Trophoblast cell (in vitro differentiated cells and primary cell): ENCODE measurements around the gene DCAF8. TPM values are rescaled to one million over a fixed set of nuclear protein-coding genes. Genes with fewer than 3 reads are reported as not detected.
A peak's percentile ranks its signal among the peaks of the same experiment; 100 is the strongest.

Source experiments
- DNase-seq, 2 donors: peaks; one replicate each; pipeline ENCODE4 v3.0.0-alpha.2; 2016
- H2AFZ ChIP-seq: 2 replicates; pipeline ENCODE4 v1.6.1; 2013; ENCODE audit warnings: low read length, moderate library complexity, mild to moderate bottlenecking; ENCODE audit not compliant: insufficient read depth, poor library complexity
- H2AK5ac ChIP-seq: 2 replicates; pipeline ENCODE4 v1.6.1; 2013; ENCODE audit warnings: mild to moderate bottlenecking, low read length
- H2BK120ac ChIP-seq: 2 replicates; pipeline ENCODE4 v1.6.1; 2013; ENCODE audit warnings: low read length, mild to moderate bottlenecking, moderate library complexity; ENCODE audit not compliant: insufficient read depth, poor library complexity
- H2BK12ac ChIP-seq: 2 replicates; pipeline ENCODE4 v1.6.1; 2013; ENCODE audit warnings: mild to moderate bottlenecking, low read length, moderate library complexity
- H2BK5ac ChIP-seq: 2 replicates; pipeline ENCODE4 v1.6.1; 2013; ENCODE audit warnings: low read length, low read depth, moderate library complexity, mild to moderate bottlenecking; ENCODE audit not compliant: poor library complexity
- H3K14ac ChIP-seq: 2 replicates; pipeline ENCODE4 v1.6.1; 2013; ENCODE audit warnings: mild to moderate bottlenecking, low read length
- H3K18ac ChIP-seq: 2 replicates; pipeline ENCODE4 v1.6.1; 2013; ENCODE audit warnings: mild to moderate bottlenecking, low read length
- H3K23ac ChIP-seq: 2 replicates; pipeline ENCODE4 v1.6.1; 2013; ENCODE audit warnings: low read length
- H3K27ac ChIP-seq: 2 replicates; pipeline ENCODE4 v1.5.1; 2013; ENCODE audit warnings: low read depth, mild to moderate bottlenecking, inconsistent platforms, low read length, moderate library complexity
- H3K27me3 ChIP-seq: 2 replicates; pipeline ENCODE4 v1.6.1; 2013; ENCODE audit warnings: inconsistent platforms, mild to moderate bottlenecking, low read length, moderate library complexity; ENCODE audit not compliant: insufficient read depth
- H3K36me3 ChIP-seq, 2 experiments: 1 replicate in 1 of 2; 2 replicates in 1 of 2; pipeline ENCODE4 v1.6.1; 2013; ENCODE audit warnings: low read length in 2 of 2, mild to moderate bottlenecking in 2 of 2, moderate library complexity in 1 of 2; ENCODE audit not compliant: insufficient read depth in 2 of 2, control insufficient read depth in 1 of 2
- H3K4ac ChIP-seq: 2 replicates; pipeline ENCODE4 v1.6.1; 2013; ENCODE audit warnings: low read depth, mild to moderate bottlenecking, low read length, moderate library complexity
- H3K4me1 ChIP-seq, 2 experiments: 1 replicate in 1 of 2; 2 replicates in 1 of 2; pipeline ENCODE4 v1.6.1; 2013; ENCODE audit warnings: low read length in 2 of 2, mild to moderate bottlenecking in 2 of 2, moderate library complexity in 1 of 2; ENCODE audit not compliant: insufficient read depth in 2 of 2, control insufficient read depth in 1 of 2
- H3K4me2 ChIP-seq: 2 replicates; pipeline ENCODE4 v1.6.1; 2013; ENCODE audit warnings: inconsistent platforms, mild to moderate bottlenecking, low read length, moderate library complexity
- H3K4me3 ChIP-seq: 2 replicates; pipeline ENCODE4 v1.5.1; 2013; ENCODE audit warnings: mild to moderate bottlenecking, low read depth, low read length, inconsistent platforms
- H3K79me1 ChIP-seq: one replicate; pipeline ENCODE4 v1.6.1; 2013; ENCODE audit warnings: low read length
- H3K79me2 ChIP-seq: 2 replicates; pipeline ENCODE4 v1.6.1; 2013; ENCODE audit warnings: low read length, mild to moderate bottlenecking; ENCODE audit not compliant: control insufficient read depth, insufficient read depth, poor library complexity
- H3K9ac ChIP-seq: 2 replicates; pipeline ENCODE4 v1.6.1; 2013; ENCODE audit warnings: mild to moderate bottlenecking, low read length
- H3K9me3 ChIP-seq: 2 replicates; pipeline ENCODE4 v1.6.1; 2013; ENCODE audit warnings: low read depth, mild to moderate bottlenecking, control low read depth, inconsistent platforms, low read length; ENCODE audit not compliant: insufficient read depth
- H4K12ac ChIP-seq: 2 replicates; pipeline ENCODE4 v1.6.1; 2013; ENCODE audit warnings: low read depth, mild to moderate bottlenecking, low read length, moderate library complexity
- H4K8ac ChIP-seq: 2 replicates; pipeline ENCODE4 v1.6.1; 2013; ENCODE audit warnings: low read depth, mild to moderate bottlenecking, low read length, moderate library complexity
- H4K91ac ChIP-seq: one replicate; pipeline ENCODE4 v1.6.1; 2013; ENCODE audit warnings: low read depth, mild to moderate bottlenecking, low read length, moderate library complexity
- WGBS: extraction: QIAGEN DNeasy Blood & Tissue Kit; methylation state at CpG from one replicate; pipeline ENCODE4 v1.1.7; 2013; ENCODE audit warnings: missing lambda C conversion rate; ENCODE audit not compliant: insufficient read length, insufficient coverage; ENCODE audit errors: extremely low coverage; 5-methylcytosine and 5-hydroxymethylcytosine counted together
- polyA plus RNA-seq: library from polyadenylated mRNA; stranded (reverse); fragments of 200-250 nt; gene quantifications from 2 replicates; pipeline ENCODE4 v1.2.3, GENCODE V29; 2013

DCAF8 gene
- 65.4 and 69.8 TPM in 2 replicates for polyA plus RNA-seq

GRCh38 chr1:160261893-160262794 is at the start of gene DCAF8:
DCAF8 (minus strand) TSS chr1:160262549; CDS start chr1:160244008, 18,541 bp downstream.
- H3K4me3 ChIP-seq, result peak within 1 kb of the TSS; percentile 93
- peak within 1 kb of the TSS; percentile 88 for H4K12ac ChIP-seq
- H3K27ac ChIP-seq, result peak within 1 kb of the TSS; percentile 39
- H2BK5ac ChIP-seq, result peak within 1 kb of the TSS; percentile 66
- H3K79me1 ChIP-seq, result peaks cover 9% of the 10 kb centered on the region
- H3K9ac ChIP-seq, result peak within 1 kb of the TSS; percentile 92
- peak within 1 kb of the TSS; percentile 56 for H2AK5ac ChIP-seq
- no peaks in the 10 kb centered on the region for H3K9me3 ChIP-seq
- peak within 1 kb of the TSS; percentile 62 for H3K4ac ChIP-seq
- no CpG with 5 or more reads among the region's 67 CpGs for WGBS
- no peaks in the 10 kb centered on the region for H3K27me3 ChIP-seq
- no peak within 1 kb of the TSS for H2BK12ac ChIP-seq
- H3K4me1 ChIP-seq, result no peaks in the 10 kb centered on the region
- peak within 1 kb of the TSS; percentile 78 for H4K91ac ChIP-seq
- peak within 1 kb of the TSS; percentile 92 for H3K14ac ChIP-seq
- H2BK120ac ChIP-seq, result peak within 1 kb of the TSS; percentile 40
- no peaks in the 10 kb centered on the region for H3K36me3 ChIP-seq
- H4K8ac ChIP-seq, result peak within 1 kb of the TSS; percentile 91
- no peak within 1 kb of the TSS for H3K23ac ChIP-seq
- H2AFZ ChIP-seq, result peak within 1 kb of the TSS; percentile 71
- H3K4me2 ChIP-seq, result peak within 1 kb of the TSS; percentile 81
- peak within 1 kb of the TSS; percentile 70 for H3K18ac ChIP-seq
- peak; percentile 98 to 99 for DNase-seq
- H3K79me2 ChIP-seq, result peaks cover 6% of the 10 kb centered on the region

DNA sequence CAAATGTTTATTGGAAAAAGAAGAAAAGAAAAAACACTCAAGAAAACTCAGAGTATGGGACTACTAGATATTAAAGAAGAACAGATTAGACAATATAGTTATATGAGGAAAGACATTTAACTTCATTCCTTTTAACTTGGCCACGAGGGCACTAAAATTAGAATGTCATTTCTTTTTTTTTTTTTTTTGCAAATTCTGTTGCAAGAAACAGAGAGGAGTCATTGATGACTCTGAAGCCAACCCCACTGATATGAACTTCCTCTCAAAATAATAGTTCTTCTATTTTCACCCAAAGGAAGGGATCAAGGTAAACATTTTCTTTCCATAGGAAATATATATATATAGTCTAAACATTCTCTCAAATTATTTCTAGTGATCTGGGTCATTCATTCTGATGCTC is 47.2 kb upstream of the DCAF8 start:
- Histone ChIP-seq H2AFZ (no peak overlapping the region), H4K8ac (no peak overlapping the region), H3K14ac (no peak overlapping the region), H3K4ac (no peak overlapping the region), H3K79me2 (no peaks in the 10 kb centered on the region), H3K4me3 (no peak overlapping the region), H3K27me3 (no peaks in the 10 kb centered on the region), H2BK120ac (no peak overlapping the region), H3K4me2 (no peak overlapping the region), H3K27ac (no peak overlapping the region), H3K18ac (no peak overlapping the region), H3K4me1 (no peaks in the 10 kb centered on the region), H3K9ac (no peak overlapping the region), H3K79me1 (no peaks in the 10 kb centered on the region), H2BK5ac (no peak overlapping the region), H4K91ac (no peak overlapping the region), H4K12ac (no peak overlapping the region), H3K36me3 (peaks cover 31 to 60% of the 10 kb centered on the region in 2 experiments), H3K9me3 (no peaks in the 10 kb centered on the region), H2AK5ac (no peak overlapping the region), H2BK12ac (no peak overlapping the region), H3K23ac (no peak overlapping the region)
- WGBS, result no CpG with 5 or more reads among the region's 1 CpG
- DNase-seq, result no peak

DNA sequence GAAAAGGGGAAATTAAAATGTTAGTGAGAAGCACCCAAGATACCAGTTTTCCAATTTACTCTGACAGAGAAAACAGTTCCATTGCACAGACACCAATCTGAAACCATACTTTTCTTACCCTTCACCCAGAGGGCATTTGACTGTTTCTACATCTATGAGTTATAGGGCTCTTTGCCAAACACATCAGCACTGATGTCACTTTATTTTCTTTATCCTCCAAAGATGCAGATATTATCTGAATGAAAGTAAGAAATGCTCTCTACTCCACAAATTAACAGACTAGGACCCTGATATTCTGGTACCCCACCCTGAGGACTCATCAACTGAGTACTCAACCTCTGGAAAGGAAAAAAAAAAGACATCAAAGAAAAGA is 46.8 kb upstream of the DCAF8 start:
- H3K4me2 ChIP-seq, result no peak overlapping the region

GRCh38 chr1:160308451-160309184 is 46.3 kb upstream of the DCAF8 start:
- no peaks in the 10 kb centered on the region for H3K9me3 ChIP-seq
- H4K8ac ChIP-seq, result no peak overlapping the region
- H3K23ac ChIP-seq, result no peak overlapping the region
- no peak overlapping the region for H3K14ac ChIP-seq
- H3K18ac ChIP-seq, result no peak overlapping the region
- no peak overlapping the region for H2BK12ac ChIP-seq
- peaks cover 34 to 55% of the 10 kb centered on the region in 2 experiments for H3K36me3 ChIP-seq
- H2AK5ac ChIP-seq, result no peak overlapping the region
- H4K91ac ChIP-seq, result no peak overlapping the region
- H3K27me3 ChIP-seq, result no peaks in the 10 kb centered on the region
- no peak overlapping the region for H4K12ac ChIP-seq
- no peaks in the 10 kb centered on the region for H3K79me2 ChIP-seq
- no peak overlapping the region for H3K4me3 ChIP-seq
- H2BK5ac ChIP-seq, result no peak overlapping the region
- H3K79me1 ChIP-seq, result no peaks in the 10 kb centered on the region
- no peak overlapping the region for H3K27ac ChIP-seq
- no peaks in the 10 kb centered on the region for H3K4me1 ChIP-seq
- H2AFZ ChIP-seq, result no peak overlapping the region
- no CpG with 5 or more reads among the region's 4 CpGs for WGBS
- H2BK120ac ChIP-seq, result no peak overlapping the region
- H3K4me2 ChIP-seq, result no peak overlapping the region
- no peak overlapping the region for H3K4ac ChIP-seq
- H3K9ac ChIP-seq, result no peak overlapping the region
- DNase-seq, result peak; percentile 76 to 88

More for the DNA sequence above, 46.8 kb upstream of the DCAF8 start:
- Histone ChIP-seq H4K8ac (no peak overlapping the region), H2AFZ (no peak overlapping the region), H2BK12ac (no peak overlapping the region), H3K36me3 (peaks cover 32 to 58% of the 10 kb centered on the region in 2 experiments), H3K18ac (no peak overlapping the region), H3K79me2 (no peaks in the 10 kb centered on the region), H4K91ac (no peak overlapping the region), H3K9ac (no peak overlapping the region), H3K27me3 (no peaks in the 10 kb centered on the region), H2AK5ac (no peak overlapping the region), H3K4me1 (no peaks in the 10 kb centered on the region), H3K4me3 (no peak overlapping the region), H3K4ac (no peak overlapping the region), H3K23ac (no peak overlapping the region), H2BK5ac (no peak overlapping the region), H3K9me3 (no peaks in the 10 kb centered on the region), H4K12ac (no peak overlapping the region), H2BK120ac (no peak overlapping the region), H3K79me1 (no peaks in the 10 kb centered on the region), H3K14ac (no peak overlapping the region), H3K27ac (no peak overlapping the region)
- DNase-seq, result peak; percentile 6 to 65
